HepG2 (cell line): ENCODE data around the gene RNH1. TPM values are rescaled to one million over a fixed set of nuclear protein-coding genes. Genes with fewer than 3 reads are reported as not detected.

Source experiments
- ARNTL ChIP-seq: sonication (generic); formaldehyde crosslinking; IDR thresholded peaks from 2 replicates; pipeline ENCODE4 v1.4.0; 2020; ENCODE audit warnings: mild to moderate bottlenecking, missing genetic modification reagents
- ELF3 ChIP-seq: IDR thresholded peaks from 2 replicates; pipeline ENCODE4 v1.6.1; 2016; ENCODE audit warnings: missing genetic modification reagents, missing compliant biosample characterization
- ESRRA ChIP-seq: sonication (generic); formaldehyde crosslinking; IDR thresholded peaks from 2 replicates; pipeline ENCODE4 v1.5.1; 2020; ENCODE audit warnings: mild to moderate bottlenecking, low read depth, missing genetic modification reagents
- HIVEP1 ChIP-seq: sonication (generic); formaldehyde crosslinking; IDR thresholded peaks from 2 replicates; pipeline ENCODE4 v1.4.0; 2020; ENCODE audit warnings: mild to moderate bottlenecking, missing genetic modification reagents
- HNF4G ChIP-seq, 2 experiments: sonication (generic) in 1 of 2; formaldehyde crosslinking in 1 of 2; IDR thresholded peaks; 2 replicates each; pipeline versions ENCODE4 v1.4.0 to v1.6.1; 2011 to 2020; ENCODE audit warnings: borderline replicate concordance in 2 of 2, low read depth in 2 of 2, mild to moderate bottlenecking in 2 of 2, low read length in 1 of 2, missing genetic modification reagents in 1 of 2, moderate library complexity in 1 of 2
- MAFF ChIP-seq: IDR thresholded peaks from 2 replicates; pipeline ENCODE4 v1.6.1; 2011; ENCODE audit warnings: low read depth, low read length, improper control_type of control experiment
- PAWR ChIP-seq: sonication (generic); formaldehyde crosslinking; IDR thresholded peaks from 2 replicates; pipeline ENCODE4 v1.4.0; 2020; ENCODE audit warnings: missing genetic modification reagents, mild to moderate bottlenecking, borderline replicate concordance
- PPARG ChIP-seq: conservative IDR thresholded peaks from 2 replicates; pipeline ENCODE4 v1.6.1; 2016; ENCODE audit warnings: missing biosample characterization, missing genetic modification reagents
- RBFOX2 ChIP-seq: fragments of 200-400 bp; formaldehyde crosslinking; IDR thresholded peaks from 2 replicates; pipeline ENCODE4 v1.6.1; 2017; ENCODE audit warnings: low read depth, mild to moderate bottlenecking, low read length
- SAFB2 ChIP-seq: sonication (generic); formaldehyde crosslinking; IDR thresholded peaks from 2 replicates; pipeline ENCODE4 v1.5.1; 2020; ENCODE audit warnings: missing genetic modification reagents, low read depth, mild to moderate bottlenecking, borderline replicate concordance
- SIN3A ChIP-seq: IDR thresholded peaks from 2 replicates; pipeline ENCODE4 v1.6.1; 2011; ENCODE audit warnings: low read depth, mild to moderate bottlenecking, control low read depth, low read length, borderline replicate concordance
- WIZ ChIP-seq: sonication (generic); formaldehyde crosslinking; IDR thresholded peaks from 2 replicates; pipeline ENCODE4 v1.5.1; 2020; ENCODE audit warnings: mild to moderate bottlenecking, missing genetic modification reagents
- YEATS4 ChIP-seq: sonication (generic); formaldehyde crosslinking; IDR thresholded peaks from 2 replicates; pipeline ENCODE4 v1.4.0; 2020; ENCODE audit warnings: missing genetic modification reagents, borderline replicate concordance
- ZFP36L1 ChIP-seq: sonication (generic); formaldehyde crosslinking; IDR thresholded peaks from 2 replicates; pipeline ENCODE4 v1.8.0; 2022; ENCODE audit warnings: mild to moderate bottlenecking, missing genetic modification reagents, moderate library complexity
- polyA plus RNA-seq, 8 experiments: library from polyadenylated mRNA; depleted of rRNA in 3 of 8; stranded (reverse) in 7 of 8; unstranded in 1 of 8; fragments of >200 nt; fragmentation: Illumina TruSeq in 4 of 8; extraction: Trizol in 4 of 8; gene quantifications; 2 replicates each; pipeline versions ENCODE4 v1.2.1 to v1.2.3, GENCODE V29; 2011 to 2016; ENCODE audit warnings: low read depth in 4 of 8, missing spikeins in 1 of 8, mixed read lengths in 1 of 8; ENCODE audit not compliant: insufficient read depth in 1 of 8
- total RNA-seq, 5 experiments: library from RNA; depleted of rRNA; stranded (reverse); fragments of >200 nt; fragmentation: Illumina TruSeq; extraction: Trizol; gene quantifications; 2 replicates each; pipeline ENCODE4 v1.2.3, GENCODE V29; 2016; ENCODE audit warnings: low read depth in 1 of 5
- TF ChIP-seq, protein P1 (sequence below): sonication (generic); formaldehyde crosslinking; IDR thresholded peaks from 2 replicates; pipeline ENCODE4 v1.5.0; 2020; ENCODE audit warnings: mild to moderate bottlenecking, low read depth, missing genetic modification reagents, borderline replicate concordance
- TF ChIP-seq, protein P2 (sequence below): sonication (generic); formaldehyde crosslinking; IDR thresholded peaks from 2 replicates; pipeline ENCODE4 v1.9.0; 2021; ENCODE audit warnings: missing genetic modification reagents, mild to moderate bottlenecking, borderline replicate concordance
- TF ChIP-seq, protein P3 (sequence below): sonication (generic); formaldehyde crosslinking; conservative IDR thresholded peaks from 2 replicates; pipeline ENCODE4 v1.4.0; 2020; ENCODE audit warnings: mild to moderate bottlenecking, missing genetic modification reagents, moderate library complexity
- TF ChIP-seq, protein P4 (sequence below): sonication (generic); formaldehyde crosslinking; IDR thresholded peaks from 2 replicates; pipeline ENCODE4 v1.4.0; 2020; ENCODE audit warnings: missing genetic modification reagents, borderline replicate concordance

Gene RNH1
- total and polyA plus RNA-seq, 2 of the 13 experiments (the other 11 are each of a cell fraction or from before 2014, with no cell fraction given): 36.0 to 74.1 TPM

DNA sequence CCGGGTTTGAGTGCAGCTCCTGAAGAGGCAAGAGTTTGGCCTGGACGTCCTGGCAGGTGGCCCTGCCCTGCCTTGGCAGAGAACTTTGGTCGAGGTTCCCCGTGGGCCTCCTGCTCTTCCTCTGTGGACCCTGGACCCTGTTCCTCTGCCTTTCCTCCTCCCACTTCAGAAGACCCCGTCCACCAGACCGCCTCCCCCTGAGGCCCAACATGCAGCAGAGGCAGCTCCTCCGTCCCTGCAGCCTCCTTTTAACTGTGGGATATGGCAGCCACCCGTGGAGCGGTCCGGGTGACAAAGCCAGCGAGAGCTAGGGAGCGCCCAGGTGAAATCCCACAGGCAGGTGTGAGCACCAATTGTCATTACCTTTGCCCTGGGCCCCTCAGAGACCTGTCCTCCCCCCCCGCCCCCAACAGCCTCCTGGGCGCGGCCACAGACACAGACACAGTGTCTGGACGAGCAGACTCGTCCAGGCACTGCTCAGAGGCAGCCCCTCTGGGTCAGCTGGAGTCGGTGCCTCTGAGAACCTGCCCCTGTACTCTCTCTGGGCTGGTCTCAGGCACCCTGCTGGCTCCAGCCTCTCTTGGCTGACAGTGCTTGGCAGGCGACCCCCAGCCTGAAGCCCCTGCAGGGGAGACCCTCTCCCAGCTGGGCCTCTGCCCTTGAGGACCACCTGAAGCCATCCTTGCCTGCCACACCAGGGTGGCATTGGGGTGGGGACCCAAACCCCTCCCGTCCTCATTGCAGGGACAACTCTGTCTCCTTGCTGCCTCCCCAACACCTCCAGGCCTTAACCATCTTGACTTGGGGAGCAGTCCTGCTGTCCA is 61.1 kb downstream of the RNH1 start (continued):
- TF ChIP-seq, protein P1, sequence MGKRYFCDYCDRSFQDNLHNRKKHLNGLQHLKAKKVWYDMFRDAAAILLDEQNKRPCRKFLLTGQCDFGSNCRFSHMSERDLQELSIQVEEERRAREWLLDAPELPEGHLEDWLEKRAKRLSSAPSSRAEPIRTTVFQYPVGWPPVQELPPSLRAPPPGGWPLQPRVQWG (CRISPR knock-in tag): no peak
- no peak for TF ChIP-seq MAFF
- peak; percentile 87 for TF ChIP-seq HNF4G (IDR thresholded peaks at IDR 0.05; ENCODE audit: borderline replicate concordance, low read depth, low read length)
- no peak; the same call in 1 of the 2 replicates for TF ChIP-seq HNF4G (CRISPR knock-in tag; IDR thresholded peaks at IDR 0.05; ENCODE audit: borderline replicate concordance, low read depth)
- no peak for TF ChIP-seq PAWR (CRISPR knock-in tag)
- TF ChIP-seq HIVEP1 (CRISPR knock-in tag): peak; percentile 49; the same call in 1 of the 2 replicates
- TF ChIP-seq ARNTL (CRISPR knock-in tag): peak; percentile 45; the same call in 1 of the 2 replicates
- TF ChIP-seq SAFB2: no peak
- TF ChIP-seq YEATS4 (CRISPR knock-in tag): no peak
- 0 out of 2 replicates have a peak, but pooled peaks have one; percentile 41 for TF ChIP-seq ZFP36L1 (CRISPR knock-in tag)
- peak; percentile 33; the same call in 1 of the 2 replicates for TF ChIP-seq RBFOX2
- TF ChIP-seq, protein P2, sequence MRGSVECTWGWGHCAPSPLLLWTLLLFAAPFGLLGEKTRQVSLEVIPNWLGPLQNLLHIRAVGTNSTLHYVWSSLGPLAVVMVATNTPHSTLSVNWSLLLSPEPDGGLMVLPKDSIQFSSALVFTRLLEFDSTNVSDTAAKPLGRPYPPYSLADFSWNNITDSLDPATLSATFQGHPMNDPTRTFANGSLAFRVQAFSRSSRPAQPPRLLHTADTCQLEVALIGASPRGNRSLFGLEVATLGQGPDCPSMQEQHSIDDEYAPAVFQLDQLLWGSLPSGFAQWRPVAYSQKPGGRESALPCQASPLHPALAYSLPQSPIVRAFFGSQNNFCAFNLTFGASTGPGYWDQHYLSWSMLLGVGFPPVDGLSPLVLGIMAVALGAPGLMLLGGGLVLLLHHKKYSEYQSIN (CRISPR knock-in tag): no peak
- TF ChIP-seq PPARG (CRISPR knock-in tag): 0 out of 2 replicates have a peak, but pooled peaks have one; percentile 23
- 0 out of 2 replicates have a peak, but pooled peaks have one; percentile 26 for TF ChIP-seq SIN3A
- TF ChIP-seq, protein P3, sequence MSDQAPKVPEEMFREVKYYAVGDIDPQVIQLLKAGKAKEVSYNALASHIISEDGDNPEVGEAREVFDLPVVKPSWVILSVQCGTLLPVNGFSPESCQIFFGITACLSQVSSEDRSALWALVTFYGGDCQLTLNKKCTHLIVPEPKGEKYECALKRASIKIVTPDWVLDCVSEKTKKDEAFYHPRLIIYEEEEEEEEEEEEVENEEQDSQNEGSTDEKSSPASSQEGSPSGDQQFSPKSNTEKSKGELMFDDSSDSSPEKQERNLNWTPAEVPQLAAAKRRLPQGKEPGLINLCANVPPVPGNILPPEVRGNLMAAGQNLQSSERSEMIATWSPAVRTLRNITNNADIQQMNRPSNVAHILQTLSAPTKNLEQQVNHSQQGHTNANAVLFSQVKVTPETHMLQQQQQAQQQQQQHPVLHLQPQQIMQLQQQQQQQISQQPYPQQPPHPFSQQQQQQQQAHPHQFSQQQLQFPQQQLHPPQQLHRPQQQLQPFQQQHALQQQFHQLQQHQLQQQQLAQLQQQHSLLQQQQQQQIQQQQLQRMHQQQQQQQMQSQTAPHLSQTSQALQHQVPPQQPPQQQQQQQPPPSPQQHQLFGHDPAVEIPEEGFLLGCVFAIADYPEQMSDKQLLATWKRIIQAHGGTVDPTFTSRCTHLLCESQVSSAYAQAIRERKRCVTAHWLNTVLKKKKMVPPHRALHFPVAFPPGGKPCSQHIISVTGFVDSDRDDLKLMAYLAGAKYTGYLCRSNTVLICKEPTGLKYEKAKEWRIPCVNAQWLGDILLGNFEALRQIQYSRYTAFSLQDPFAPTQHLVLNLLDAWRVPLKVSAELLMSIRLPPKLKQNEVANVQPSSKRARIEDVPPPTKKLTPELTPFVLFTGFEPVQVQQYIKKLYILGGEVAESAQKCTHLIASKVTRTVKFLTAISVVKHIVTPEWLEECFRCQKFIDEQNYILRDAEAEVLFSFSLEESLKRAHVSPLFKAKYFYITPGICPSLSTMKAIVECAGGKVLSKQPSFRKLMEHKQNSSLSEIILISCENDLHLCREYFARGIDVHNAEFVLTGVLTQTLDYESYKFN (CRISPR knock-in tag): peak; percentile 94
- TF ChIP-seq, protein P4, sequence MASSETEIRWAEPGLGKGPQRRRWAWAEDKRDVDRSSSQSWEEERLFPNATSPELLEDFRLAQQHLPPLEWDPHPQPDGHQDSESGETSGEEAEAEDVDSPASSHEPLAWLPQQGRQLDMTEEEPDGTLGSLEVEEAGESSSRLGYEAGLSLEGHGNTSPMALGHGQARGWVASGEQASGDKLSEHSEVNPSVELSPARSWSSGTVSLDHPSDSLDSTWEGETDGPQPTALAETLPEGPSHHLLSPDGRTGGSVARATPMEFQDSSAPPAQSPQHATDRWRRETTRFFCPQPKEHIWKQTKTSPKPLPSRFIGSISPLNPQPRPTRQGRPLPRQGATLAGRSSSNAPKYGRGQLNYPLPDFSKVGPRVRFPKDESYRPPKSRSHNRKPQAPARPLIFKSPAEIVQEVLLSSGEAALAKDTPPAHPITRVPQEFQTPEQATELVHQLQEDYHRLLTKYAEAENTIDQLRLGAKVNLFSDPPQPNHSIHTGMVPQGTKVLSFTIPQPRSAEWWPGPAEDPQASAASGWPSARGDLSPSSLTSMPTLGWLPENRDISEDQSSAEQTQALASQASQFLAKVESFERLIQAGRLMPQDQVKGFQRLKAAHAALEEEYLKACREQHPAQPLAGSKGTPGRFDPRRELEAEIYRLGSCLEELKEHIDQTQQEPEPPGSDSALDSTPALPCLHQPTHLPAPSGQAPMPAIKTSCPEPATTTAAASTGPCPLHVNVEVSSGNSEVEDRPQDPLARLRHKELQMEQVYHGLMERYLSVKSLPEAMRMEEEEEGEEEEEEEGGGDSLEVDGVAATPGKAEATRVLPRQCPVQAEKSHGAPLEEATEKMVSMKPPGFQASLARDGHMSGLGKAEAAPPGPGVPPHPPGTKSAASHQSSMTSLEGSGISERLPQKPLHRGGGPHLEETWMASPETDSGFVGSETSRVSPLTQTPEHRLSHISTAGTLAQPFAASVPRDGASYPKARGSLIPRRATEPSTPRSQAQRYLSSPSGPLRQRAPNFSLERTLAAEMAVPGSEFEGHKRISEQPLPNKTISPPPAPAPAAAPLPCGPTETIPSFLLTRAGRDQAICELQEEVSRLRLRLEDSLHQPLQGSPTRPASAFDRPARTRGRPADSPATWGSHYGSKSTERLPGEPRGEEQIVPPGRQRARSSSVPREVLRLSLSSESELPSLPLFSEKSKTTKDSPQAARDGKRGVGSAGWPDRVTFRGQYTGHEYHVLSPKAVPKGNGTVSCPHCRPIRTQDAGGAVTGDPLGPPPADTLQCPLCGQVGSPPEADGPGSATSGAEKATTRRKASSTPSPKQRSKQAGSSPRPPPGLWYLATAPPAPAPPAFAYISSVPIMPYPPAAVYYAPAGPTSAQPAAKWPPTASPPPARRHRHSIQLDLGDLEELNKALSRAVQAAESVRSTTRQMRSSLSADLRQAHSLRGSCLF (CRISPR knock-in tag): no peak
- TF ChIP-seq WIZ (CRISPR knock-in tag): no peak
- peak; percentile 47; the same call in 1 of the 2 replicates for TF ChIP-seq ELF3 (CRISPR knock-in tag)
- no peak for TF ChIP-seq ESRRA
